Stimulated activated naive CD4-positive, alpha-beta T cell (primary cell): ENCODE measurements around the gene PARVG.

Source experiments
- DNase-seq, 6 experiments: peaks; one replicate each; lab custom pipeline; 2025; lab: John Stamatoyannopoulos, UW

Gene PARVG

DNA sequence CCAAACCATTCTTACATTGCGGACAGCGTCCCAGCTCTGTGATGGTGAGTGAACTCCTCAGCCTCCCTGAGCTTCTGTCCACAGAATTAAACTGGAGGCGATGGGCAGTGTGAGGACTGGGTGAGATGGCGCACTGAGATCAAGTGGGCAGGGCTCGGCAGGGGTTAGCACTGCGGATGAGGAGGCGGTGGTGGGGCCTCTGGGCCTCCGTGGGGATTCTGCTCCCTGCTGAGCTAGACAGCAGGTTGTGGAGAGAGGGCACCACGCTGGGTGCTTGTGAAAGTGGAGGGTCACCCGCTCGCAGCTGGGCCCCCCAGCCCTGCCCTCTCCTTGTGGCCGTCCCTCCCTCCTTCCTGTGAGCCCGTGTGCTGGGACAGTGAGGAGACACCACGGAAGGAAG, 25.6 kb upstream of the PARVG start:
- no peak for DNase-seq

- DNase-seq = no peak
Measured at GRCh38 chr22:44157916-44158618, 22.7 kb upstream of the PARVG start.

DNA sequence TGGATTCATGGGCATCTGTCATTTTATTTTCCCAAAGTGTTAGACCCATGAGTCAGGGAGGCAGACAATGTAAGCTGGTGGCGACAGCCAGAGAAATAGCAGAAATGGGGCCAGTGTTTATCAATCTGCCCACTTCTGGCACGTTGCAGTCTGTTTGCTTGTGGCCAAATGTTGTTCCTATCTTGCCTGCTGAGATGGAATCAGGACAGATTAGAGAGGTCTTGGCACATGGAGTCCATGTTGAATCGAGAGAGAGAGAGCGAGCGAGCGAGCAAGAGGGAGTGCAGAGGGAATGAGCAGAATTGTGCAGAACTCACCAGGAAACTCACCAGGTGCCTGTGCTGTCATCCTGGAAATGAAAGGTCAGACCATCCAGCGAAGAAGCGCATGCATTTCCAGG, 21.9 kb upstream of the PARVG start:
- no peak for DNase-seq

DNA sequence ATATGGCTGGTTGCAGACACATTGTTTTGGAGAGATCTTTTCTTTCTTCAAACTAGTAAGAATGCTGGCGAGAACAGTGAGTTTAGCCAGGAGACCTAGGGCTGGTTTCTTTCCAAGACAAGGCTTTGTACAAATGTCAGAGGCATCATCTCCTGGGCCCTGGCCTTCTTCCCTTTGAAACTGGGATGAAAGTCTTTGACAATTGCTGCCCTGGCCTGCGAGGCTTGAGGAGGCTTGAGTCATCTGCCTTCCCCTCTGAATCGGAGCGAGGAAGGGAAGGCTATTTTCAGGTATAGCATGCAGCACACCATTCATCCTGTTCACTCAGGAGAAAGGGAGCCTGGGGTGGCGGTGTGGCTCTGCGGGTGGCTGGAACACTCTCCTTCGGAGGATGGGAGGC, 21.5 kb upstream of the PARVG start:
- no peak for DNase-seq

DNA sequence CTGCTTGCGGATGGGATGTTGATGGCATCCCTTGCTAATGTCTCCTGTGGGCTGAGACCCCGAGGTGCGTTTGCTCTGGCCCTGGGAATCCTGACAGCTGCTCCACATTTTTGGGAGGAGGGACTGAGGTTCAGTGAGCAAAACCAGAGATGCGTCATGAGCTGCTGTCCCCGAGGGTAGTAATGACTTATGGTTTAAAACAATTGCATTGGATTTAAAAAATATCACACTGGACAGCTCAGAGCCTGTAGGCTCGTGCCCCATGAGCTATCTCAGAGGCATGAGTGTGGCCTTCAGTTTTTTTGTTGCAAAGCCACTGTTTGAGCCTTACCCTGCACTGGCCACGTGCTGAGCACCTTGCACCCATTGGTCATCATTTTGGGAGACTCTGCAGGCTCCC, 20.9 kb upstream of the PARVG start:
- no peak for DNase-seq

DNA sequence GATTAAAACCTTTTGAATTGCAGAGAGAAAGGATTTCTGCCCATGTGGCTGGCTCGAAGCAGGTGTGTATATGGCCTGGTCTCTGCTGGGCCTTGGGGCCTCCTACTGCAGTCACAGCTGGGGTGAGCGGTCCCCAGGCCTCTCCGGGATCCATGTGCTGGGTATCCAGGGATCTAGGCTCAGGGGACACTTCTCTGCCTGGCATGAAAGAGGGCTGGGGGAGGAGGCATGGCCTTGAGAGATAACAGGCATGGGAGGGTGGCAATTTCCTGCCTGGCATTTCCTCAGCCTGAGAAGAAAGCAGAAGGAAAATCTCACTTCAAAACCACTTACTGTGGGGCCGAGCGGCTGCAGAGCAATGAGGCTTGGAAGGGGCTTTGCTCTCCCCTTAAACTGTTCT, 20.3 kb upstream of the PARVG start:
- DNase-seq = no peak

GRCh38 chr22:44161673-44162072, 19.1 kb upstream of the PARVG start:
- DNase-seq = no peak

GRCh38 chr22:44162960-44163359, 17.8 kb upstream of the PARVG start:
- DNase-seq = no peak

GRCh38 chr22:44163536-44163935, 17.2 kb upstream of the PARVG start:
- no peak for DNase-seq

DNA sequence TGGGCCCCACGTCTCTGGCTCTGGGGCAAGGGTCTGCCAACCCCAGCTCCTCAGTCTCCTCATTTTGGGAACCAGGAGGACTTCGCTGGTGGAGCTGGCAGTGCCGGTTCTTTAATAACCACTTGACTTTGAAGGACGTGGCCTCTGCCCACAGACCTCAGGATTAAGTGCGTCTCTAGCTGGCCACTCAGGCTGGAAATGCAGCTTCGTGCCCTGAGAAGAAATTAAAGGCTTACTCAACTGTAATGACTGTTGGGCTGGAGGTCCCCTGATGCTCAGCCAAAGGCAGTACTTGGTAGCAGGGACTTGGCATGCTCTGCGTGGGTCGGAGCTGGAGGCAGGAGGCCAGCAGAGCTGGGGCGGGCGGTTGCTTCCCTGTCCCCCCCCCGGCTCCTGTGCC, 16.7 kb upstream of the PARVG start:
- no peak for DNase-seq

GRCh38 chr22:44165286-44165874, 15.3 kb upstream of the PARVG start:
- no peak for DNase-seq

- DNase-seq = no peak
Measured at GRCh38 chr22:44166498-44167276, 14.0 kb upstream of the PARVG start.

DNA sequence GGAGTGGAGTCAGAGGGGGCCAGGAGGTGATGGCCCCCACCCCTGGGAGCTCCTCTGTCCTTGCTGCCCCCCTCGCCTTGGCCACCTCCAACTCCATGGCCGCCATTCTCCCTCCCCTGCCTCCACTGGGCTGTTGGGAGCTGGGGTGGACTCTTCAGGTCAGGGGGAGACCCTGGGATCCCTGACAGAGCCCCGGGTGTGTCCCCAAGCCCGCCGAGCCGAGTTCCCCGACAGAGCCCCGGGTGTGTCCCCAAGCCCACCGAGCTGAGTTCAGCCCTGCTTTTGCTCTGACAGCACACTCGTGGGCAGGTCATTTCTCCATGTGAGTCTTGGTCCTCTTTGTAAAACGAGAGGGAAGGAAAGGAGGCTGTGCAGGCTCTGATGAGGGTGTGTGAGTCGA, 13.2 kb upstream of the PARVG start:
- DNase-seq = no peak

GRCh38 chr22:44168206-44168605, 12.5 kb upstream of the PARVG start:
- DNase-seq = no peak

DNA sequence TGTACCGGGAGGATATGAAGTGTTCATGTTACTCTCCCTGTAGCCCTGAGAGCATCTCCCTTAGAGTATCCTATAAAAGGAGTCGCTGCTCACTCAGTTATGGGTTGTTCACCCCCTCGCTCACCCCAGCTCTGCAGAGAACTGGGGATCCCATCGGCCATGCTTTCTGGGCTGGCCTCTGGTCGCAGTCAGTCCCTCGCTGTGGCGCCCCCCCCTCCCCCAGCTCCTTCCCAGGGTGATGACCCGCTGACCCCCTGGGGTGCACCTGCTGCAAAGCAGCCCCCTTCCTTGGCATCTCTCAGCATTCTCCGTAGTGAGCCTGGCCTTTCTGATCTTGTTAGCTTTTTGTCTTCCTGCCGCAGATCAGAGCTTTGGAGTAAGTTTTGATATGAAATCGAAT, 10.3 kb upstream of the PARVG start:
- DNase-seq = no peak

- DNase-seq = no peak
Measured at GRCh38 chr22:44171561-44171960, 9.2 kb upstream of the PARVG start.

DNA sequence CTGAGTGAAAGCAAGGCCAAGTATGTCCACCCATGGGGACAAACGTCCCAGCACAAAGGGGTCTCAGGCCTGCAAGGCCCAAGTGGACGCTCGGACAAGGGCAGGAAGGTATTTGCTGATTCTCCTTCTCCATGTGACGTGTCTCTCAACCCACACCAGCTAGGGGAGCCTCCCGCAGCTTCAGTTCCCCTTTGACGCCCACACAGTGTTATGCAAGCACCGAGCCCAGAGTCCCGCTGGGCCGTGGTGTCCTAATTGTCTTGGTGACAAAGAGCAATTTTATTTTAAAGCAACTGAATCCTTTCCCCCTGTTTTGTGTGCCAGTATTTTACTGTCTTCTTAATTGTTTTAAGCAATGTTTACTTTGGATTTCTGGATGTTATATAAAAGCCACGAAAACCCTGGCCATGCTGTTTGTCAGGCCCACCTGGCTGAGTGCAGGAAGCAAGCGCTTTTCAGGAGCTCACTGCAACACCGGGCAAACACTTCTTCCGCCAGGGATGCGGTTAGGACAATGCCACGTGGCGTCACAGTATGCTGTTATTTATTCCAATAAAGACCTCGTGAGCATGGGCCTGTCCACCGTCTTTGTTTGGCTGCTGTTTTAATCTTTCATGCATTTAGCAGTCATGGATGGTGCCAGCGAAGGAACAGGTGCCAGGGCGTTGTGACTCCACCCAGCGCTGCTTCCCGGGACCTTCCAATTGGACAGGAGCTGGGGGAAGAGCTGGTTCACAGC, 8.2 kb upstream of the PARVG start:
- no peak for DNase-seq

GRCh38 chr22:44173154-44173553, 7.6 kb upstream of the PARVG start:
- DNase-seq = no peak

GRCh38 chr22:44175676-44176075, 5.0 kb upstream of the PARVG start:
- no peak for DNase-seq

DNA sequence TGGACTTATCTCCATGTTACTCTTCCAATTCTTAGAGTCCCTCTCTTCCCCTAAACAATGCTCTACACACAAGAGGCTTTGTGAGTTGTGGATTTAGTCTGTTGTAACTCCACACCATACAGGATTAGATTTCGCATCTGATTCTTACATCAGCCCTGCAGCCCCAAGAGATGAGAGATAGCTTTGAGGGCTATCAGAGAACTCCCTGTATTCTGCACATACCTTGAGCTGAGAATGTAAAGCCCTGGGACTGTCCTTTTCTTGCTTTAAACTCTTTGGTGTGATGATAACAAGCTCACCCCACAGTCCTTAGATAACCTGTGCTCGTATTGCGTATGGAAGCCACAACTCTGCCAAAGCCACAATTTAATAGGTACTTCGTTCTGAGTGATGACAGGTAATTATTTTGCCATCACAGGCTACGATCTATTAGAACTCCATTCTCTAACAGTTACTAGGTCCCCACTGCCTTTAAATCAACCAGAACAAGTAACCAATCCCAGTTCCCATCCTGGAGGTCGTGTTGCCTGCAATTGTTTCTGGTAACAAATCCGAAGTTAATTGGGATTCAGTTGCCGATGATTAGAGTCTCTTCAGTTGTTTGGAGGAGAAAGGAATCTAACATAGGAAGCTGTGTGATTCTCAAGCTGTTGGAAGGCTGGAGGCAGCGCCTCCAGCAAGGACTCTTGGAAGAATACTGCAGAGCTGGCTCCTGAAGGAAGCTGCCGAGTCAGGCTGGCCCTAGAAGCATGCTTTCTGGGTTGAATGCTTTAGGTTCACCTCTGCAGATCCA, 1.3 kb upstream of the PARVG start:
- no peak for DNase-seq

- no peak for DNase-seq
Measured at GRCh38 chr22:44179989-44180705, 578 bp upstream of the PARVG start.
